ENCODE results near the gene CALML6.

CALML6 gene

DNA sequence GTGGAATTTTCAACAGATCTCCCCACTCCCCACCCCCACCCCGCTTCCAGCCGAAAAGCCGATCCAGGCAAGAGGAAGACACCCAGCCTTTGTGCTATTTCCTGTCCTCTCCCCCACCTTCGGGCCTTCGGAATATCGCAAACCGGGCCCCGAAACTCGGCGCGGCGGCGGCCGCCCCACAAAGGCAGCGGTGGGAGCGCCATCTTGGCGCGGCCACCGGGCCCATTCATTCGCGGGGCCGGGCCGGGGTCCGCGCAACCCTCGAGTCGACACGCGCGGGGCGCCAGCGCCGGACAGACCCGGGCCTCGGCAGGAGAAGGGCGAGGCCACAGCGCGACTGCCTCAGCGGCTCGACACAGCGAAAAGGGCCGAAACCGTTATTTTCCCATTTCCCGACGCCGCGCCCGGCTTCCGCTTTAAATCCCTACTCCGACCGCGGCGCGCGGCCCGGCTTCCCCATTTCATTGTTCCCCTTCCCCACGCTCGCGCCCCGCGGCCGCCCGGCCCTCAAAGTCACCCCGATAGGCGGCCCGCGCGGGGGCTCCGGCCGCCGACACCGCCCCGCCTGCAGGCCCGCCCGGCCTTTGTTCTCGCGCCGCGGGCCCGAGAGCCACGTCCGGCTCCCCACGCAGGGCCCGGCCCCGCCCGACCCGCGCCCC is 25.1 kb upstream of the CALML6 start:
- peaks cover 51% of the 10 kb centered on the region for H3K4me1 ChIP-seq (ENCODE audit: insufficient read depth, low read length, poor library complexity, severe bottlenecking)
- TF ChIP-seq, protein P1, sequence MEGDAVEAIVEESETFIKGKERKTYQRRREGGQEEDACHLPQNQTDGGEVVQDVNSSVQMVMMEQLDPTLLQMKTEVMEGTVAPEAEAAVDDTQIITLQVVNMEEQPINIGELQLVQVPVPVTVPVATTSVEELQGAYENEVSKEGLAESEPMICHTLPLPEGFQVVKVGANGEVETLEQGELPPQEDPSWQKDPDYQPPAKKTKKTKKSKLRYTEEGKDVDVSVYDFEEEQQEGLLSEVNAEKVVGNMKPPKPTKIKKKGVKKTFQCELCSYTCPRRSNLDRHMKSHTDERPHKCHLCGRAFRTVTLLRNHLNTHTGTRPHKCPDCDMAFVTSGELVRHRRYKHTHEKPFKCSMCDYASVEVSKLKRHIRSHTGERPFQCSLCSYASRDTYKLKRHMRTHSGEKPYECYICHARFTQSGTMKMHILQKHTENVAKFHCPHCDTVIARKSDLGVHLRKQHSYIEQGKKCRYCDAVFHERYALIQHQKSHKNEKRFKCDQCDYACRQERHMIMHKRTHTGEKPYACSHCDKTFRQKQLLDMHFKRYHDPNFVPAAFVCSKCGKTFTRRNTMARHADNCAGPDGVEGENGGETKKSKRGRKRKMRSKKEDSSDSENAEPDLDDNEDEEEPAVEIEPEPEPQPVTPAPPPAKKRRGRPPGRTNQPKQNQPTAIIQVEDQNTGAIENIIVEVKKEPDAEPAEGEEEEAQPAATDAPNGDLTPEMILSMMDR (conservative IDR thresholded peaks at IDR 0.05; ENCODE audit: low read length): no peak
- H3F3A ChIP-seq (ENCODE audit: low read depth): no peaks in the 10 kb centered on the region
- no peaks in the 10 kb centered on the region for H3K9me3 ChIP-seq (ENCODE audit: insufficient read depth, low read depth, low read length)
- peak overlapping the region; percentile 97 for H3K9ac ChIP-seq (ENCODE audit: low read depth, low read length, poor library complexity, severe bottlenecking)
- peaks cover 49% of the 10 kb centered on the region for H4K20me1 ChIP-seq (ENCODE audit: insufficient read depth, low read length, poor library complexity, severe bottlenecking)
- peaks cover 7% of the 10 kb centered on the region for H3K27me3 ChIP-seq (ENCODE audit: insufficient read depth, low read length, poor library complexity, severe bottlenecking)
- peaks cover 75% of the 10 kb centered on the region for H3K79me2 ChIP-seq (ENCODE audit: insufficient read depth, low read length)
- H2AFZ ChIP-seq (ENCODE audit: low read length): 0 out of 2 replicates have a peak overlapping the region, but pooled peaks have one; percentile 2
- no peaks in the 10 kb centered on the region for H3K9me2 ChIP-seq (replicated peaks; ENCODE audit: low read depth, low read length)
- peak overlapping the region; percentile 96 for H3K4me2 ChIP-seq (ENCODE audit: low read depth, low read length, poor library complexity, severe bottlenecking)
- no peaks in the 10 kb centered on the region for H3K36me3 ChIP-seq (ENCODE audit: insufficient read depth, low read length)
- H3K4me3 ChIP-seq (ENCODE audit: low read length, poor library complexity, severe bottlenecking): peak overlapping the region; percentile 90

DNA sequence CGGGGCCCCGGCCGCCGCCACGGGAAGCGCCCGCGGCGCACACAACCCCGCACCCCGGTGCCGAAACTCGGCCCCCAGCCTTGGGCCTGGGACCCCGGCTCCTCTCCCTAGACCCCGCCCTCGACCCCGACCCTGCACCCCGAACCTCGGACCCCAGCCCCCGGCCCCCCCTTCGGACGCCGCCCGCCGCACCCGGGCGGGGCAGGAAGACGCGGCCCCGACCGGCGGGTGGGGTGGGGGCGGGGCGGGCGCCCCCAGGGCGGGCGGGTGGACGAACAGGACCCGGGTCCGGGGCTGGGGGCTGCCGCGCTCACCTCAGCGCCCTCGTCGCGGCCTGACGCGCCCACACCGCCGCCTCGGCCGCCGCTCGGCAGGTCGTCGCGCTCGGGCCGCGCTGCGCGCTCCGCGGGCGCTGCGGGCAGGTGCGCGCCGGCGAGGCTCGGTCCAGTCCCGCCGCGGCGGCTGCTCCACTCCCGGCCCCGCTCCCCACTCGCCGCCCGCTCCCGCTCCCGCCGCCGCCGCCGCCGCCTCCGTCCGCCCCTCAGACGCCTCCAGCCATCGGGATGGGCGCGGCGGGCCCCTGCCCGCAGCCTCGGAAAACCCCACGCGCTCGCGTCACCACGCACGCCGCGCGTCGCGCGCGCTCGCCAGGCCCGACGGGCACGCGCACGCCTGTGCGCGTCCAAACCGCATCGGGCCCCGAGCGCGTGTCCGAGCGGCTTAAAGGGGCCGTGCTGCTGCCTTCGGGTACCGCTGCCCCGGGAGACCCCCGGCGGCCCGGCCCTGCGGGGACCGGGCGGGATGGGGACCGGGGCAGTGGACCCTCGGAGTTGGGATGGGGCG is 24.3 kb upstream of the CALML6 start, which contains the start of gene GNB1:
Gene GNB1, minus strand, starts transcription at position 582 of the 843 bp plus-strand sequence. CDS start 65,634 bp downstream, outside the sequence.
- Histone ChIP-seq H4K20me1 (ENCODE audit: insufficient read depth, low read length, poor library complexity, severe bottlenecking) (peaks cover 42% of the 10 kb centered on the region), H3K36me3 (ENCODE audit: insufficient read depth, low read length) (no peaks in the 10 kb centered on the region), H3K4me2 (ENCODE audit: low read depth, low read length, poor library complexity, severe bottlenecking) (peak within 1 kb of the TSS; percentile 96), H3K9me3 (ENCODE audit: insufficient read depth, low read depth, low read length) (no peaks in the 10 kb centered on the region), H3K27me3 (ENCODE audit: insufficient read depth, low read length, poor library complexity, severe bottlenecking) (peaks cover 7% of the 10 kb centered on the region), H3K4me1 (ENCODE audit: insufficient read depth, low read length, poor library complexity, severe bottlenecking) (peaks cover 59% of the 10 kb centered on the region), H3K9ac (ENCODE audit: low read depth, low read length, poor library complexity, severe bottlenecking) (peak within 1 kb of the TSS; percentile 97), H3K79me2 (ENCODE audit: insufficient read depth, low read length) (peaks cover 67% of the 10 kb centered on the region), H3F3A (ENCODE audit: low read depth) (no peaks in the 10 kb centered on the region), H2AFZ (ENCODE audit: low read length) (peak within 1 kb of the TSS; percentile 91), H3K4me3 (ENCODE audit: low read length, poor library complexity, severe bottlenecking) (peak within 1 kb of the TSS; percentile 90), H3K9me2 (replicated peaks; ENCODE audit: low read depth, low read length) (no peaks in the 10 kb centered on the region)
- no peak for TF ChIP-seq EZH2phosphoT487 (IDR thresholded peaks at IDR 0.05; ENCODE audit: borderline replicate concordance)
- TF ChIP-seq, protein P1 (conservative IDR thresholded peaks at IDR 0.05; ENCODE audit: low read length): no peak

DNA sequence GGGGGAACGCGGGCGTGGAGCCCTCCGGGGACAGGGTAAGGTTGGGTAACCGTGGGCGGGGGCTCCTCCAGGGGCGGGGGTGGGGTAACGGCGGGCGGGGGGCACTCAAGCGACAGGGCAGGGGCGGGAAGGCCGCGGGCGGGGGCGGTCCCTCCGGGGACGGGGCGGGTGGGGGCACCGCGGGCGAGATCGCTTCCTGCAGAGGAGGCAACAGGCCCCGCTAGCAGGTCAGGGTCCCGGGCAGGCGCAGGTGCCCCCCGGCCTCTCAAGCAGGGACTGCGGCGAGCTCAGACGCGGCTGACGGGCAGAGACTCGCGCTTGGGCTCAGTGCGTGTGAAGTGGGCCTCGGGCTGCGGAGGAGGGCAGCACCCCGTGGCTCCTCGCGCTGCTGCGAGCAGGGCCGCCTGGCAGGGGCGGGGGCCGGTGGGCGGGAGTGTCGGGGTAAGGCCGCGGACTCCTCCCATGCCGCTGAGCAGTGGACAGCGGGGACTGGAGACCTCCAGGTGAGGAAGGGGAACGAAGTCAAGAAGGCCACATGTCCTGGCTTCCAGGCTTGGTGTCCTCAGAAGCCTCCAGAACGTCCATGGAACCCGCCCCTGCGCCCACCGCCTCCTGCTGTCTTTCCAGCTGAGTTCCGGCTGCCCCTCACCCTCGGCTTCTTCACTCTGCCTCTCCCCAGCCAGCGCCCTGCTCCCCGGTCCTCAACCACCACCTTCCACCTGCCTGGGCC is 23.5 kb upstream of the CALML6 start:
- H3K9me2 ChIP-seq (replicated peaks; ENCODE audit: low read depth, low read length): no peaks in the 10 kb centered on the region
- TF ChIP-seq, protein P1 (conservative IDR thresholded peaks at IDR 0.05; ENCODE audit: low read length): no peak
- TF ChIP-seq EZH2phosphoT487 (IDR thresholded peaks at IDR 0.05; ENCODE audit: borderline replicate concordance): no peak
- H3K4me1 ChIP-seq (ENCODE audit: insufficient read depth, low read length, poor library complexity, severe bottlenecking): peaks cover 64% of the 10 kb centered on the region
- peaks cover 7% of the 10 kb centered on the region for H3K27me3 ChIP-seq (ENCODE audit: insufficient read depth, low read length, poor library complexity, severe bottlenecking)
- no peaks in the 10 kb centered on the region for H3F3A ChIP-seq (ENCODE audit: low read depth)
- peaks cover 34% of the 10 kb centered on the region for H4K20me1 ChIP-seq (ENCODE audit: insufficient read depth, low read length, poor library complexity, severe bottlenecking)
- H3K4me3 ChIP-seq (ENCODE audit: low read length, poor library complexity, severe bottlenecking): peak overlapping the region; percentile 86
- H3K4me2 ChIP-seq (ENCODE audit: low read depth, low read length, poor library complexity, severe bottlenecking): peak overlapping the region; percentile 94
- H3K36me3 ChIP-seq (ENCODE audit: insufficient read depth, low read length): no peaks in the 10 kb centered on the region
- peaks cover 60% of the 10 kb centered on the region for H3K79me2 ChIP-seq (ENCODE audit: insufficient read depth, low read length)
- H3K9ac ChIP-seq (ENCODE audit: low read depth, low read length, poor library complexity, severe bottlenecking): peak overlapping the region; percentile 93
- no peaks in the 10 kb centered on the region for H3K9me3 ChIP-seq (ENCODE audit: insufficient read depth, low read depth, low read length)
- H2AFZ ChIP-seq (ENCODE audit: low read length): peak overlapping the region; percentile 91
